Activated CD4-positive, CD25-positive, alpha-beta regulatory T cell treated with anti-CD3 and anti-CD28 coated beads, Interleukin-2, amount 50 U/mL, for 16 hours (primary cell): ENCODE results near the gene CCDC7.
"Not testable (repeated sequence)": the region's sequence is repeated elsewhere in the genome, so short reads cannot be mapped to it uniquely, and the experiment has no call there.

Experiments
- DNase-seq: peaks from one replicate; pipeline ENCODE4 v3.0.0-alpha.2; 2020; ENCODE audit warnings: low read depth, low spot score

Gene CCDC7

GRCh38 chr10:32454148-32454547, 8.2 kb downstream of the CCDC7 start:
- DNase-seq: no peak

GRCh38 chr10:32459051-32459698, 13.2 kb downstream of the CCDC7 start:
- DNase-seq: no peak

- DNase-seq: no peak
Observed at GRCh38 chr10:32461203-32461602, 15.3 kb downstream of the CCDC7 start.

GRCh38 chr10:32471232-32471631, 25.3 kb downstream of the CCDC7 start:
- no peak for DNase-seq

GRCh38 chr10:32477499-32477898, 31.6 kb downstream of the CCDC7 start:
- DNase-seq: no peak

GRCh38 chr10:32481606-32482005, 35.7 kb downstream of the CCDC7 start:
- DNase-seq: no peak

- not testable (repeated sequence) for DNase-seq
Observed at GRCh38 chr10:32483019-32483502, 37.1 kb downstream of the CCDC7 start.

- not testable (repeated sequence) for DNase-seq
Observed at GRCh38 chr10:32488038-32488437, 42.1 kb downstream of the CCDC7 start.

- DNase-seq: no peak
Observed at GRCh38 chr10:32489158-32489557, 43.2 kb downstream of the CCDC7 start.

GRCh38 chr10:32489901-32490300, 44.0 kb downstream of the CCDC7 start:
- DNase-seq: no peak

GRCh38 chr10:32494562-32494961, 48.6 kb downstream of the CCDC7 start:
- DNase-seq: not testable (repeated sequence)

- DNase-seq: not testable (repeated sequence)
Observed at GRCh38 chr10:32500136-32500535, 54.2 kb downstream of the CCDC7 start.

- no peak for DNase-seq
Observed at GRCh38 chr10:32501906-32502305, 56.0 kb downstream of the CCDC7 start.

- not testable (repeated sequence) for DNase-seq
Observed at GRCh38 chr10:32505762-32506420, 60.0 kb downstream of the CCDC7 start.

- no peak for DNase-seq
Observed at GRCh38 chr10:32511599-32511998, 65.7 kb downstream of the CCDC7 start.

GRCh38 chr10:32516567-32517495, 70.9 kb downstream of the CCDC7 start:
- DNase-seq: no peak

GRCh38 chr10:32530231-32530630, 84.3 kb downstream of the CCDC7 start:
- DNase-seq: no peak

- DNase-seq: no peak
Observed at GRCh38 chr10:32538256-32538655, 92.3 kb downstream of the CCDC7 start.

GRCh38 chr10:32540691-32541470, 94.9 kb downstream of the CCDC7 start:
- DNase-seq: no peak

- no peak for DNase-seq
Observed at GRCh38 chr10:32548208-32548607, 102.3 kb downstream of the CCDC7 start.

GRCh38 chr10:32556783-32557395, 110.9 kb downstream of the CCDC7 start:
- DNase-seq: no peak
